Gastroesophageal sphincter (tissue), 3 donors: ENCODE results near the gene TARS2.

Experiments
- EP300 ChIP-seq: sonication (generic); formaldehyde crosslinking; IDR thresholded peaks from one replicate; pipeline ENCODE4 v1.6.1; 2017; ENCODE audit warnings: antibody characterized with exemption, mild to moderate bottlenecking
- POLR2A ChIP-seq, 2 donors: fragments of 450-650 bp; IDR thresholded peaks; one replicate each; pipeline ENCODE4 v1.6.1; 2017; ENCODE audit warnings: antibody characterized with exemption in 2 of 2, mild to moderate bottlenecking in 2 of 2, moderate library complexity in 1 of 2
- POLR2AphosphoS5 ChIP-seq: sonication (generic); formaldehyde crosslinking; IDR thresholded peaks from one replicate; pipeline ENCODE4 v1.6.1; 2017; ENCODE audit warnings: antibody characterized with exemption
- TF ChIP-seq, protein P1 (sequence below), 4 experiments: fragments of 200-600 bp in 2 of 4; fragments of 450-650 bp in 2 of 4; sonication (generic) in 1 of 4; IDR thresholded peaks; one replicate each; pipeline ENCODE4 v1.5.1; 2017 to 2019; ENCODE audit warnings: antibody characterized with exemption in 4 of 4, mild to moderate bottlenecking in 2 of 4, moderate library complexity in 2 of 4

DNA sequence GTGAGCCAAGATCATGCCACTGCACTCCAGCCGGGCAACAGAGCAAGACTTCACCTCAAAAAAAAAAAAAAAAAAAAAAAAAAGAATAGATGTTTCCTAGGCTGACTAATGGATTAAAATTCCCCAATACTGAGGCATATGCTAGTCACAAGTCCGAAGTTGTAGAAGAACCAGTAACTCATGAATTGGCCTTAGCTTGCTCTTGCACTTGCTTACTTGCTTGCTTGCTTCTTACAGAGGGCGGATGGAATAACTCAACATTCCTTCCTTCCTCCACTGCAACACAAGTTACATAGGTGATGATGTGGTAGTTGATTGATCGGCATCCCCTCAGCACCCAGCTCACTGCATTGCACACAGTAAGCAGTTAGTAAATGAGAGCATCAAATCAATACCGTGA, 2.8 kb upstream of the TARS2 start:
- TF ChIP-seq EP300 (no peak), POLR2A (IDR thresholded peaks at IDR 0.05) (no peak), POLR2AphosphoS5 (no peak)
- TF ChIP-seq, protein P1, sequence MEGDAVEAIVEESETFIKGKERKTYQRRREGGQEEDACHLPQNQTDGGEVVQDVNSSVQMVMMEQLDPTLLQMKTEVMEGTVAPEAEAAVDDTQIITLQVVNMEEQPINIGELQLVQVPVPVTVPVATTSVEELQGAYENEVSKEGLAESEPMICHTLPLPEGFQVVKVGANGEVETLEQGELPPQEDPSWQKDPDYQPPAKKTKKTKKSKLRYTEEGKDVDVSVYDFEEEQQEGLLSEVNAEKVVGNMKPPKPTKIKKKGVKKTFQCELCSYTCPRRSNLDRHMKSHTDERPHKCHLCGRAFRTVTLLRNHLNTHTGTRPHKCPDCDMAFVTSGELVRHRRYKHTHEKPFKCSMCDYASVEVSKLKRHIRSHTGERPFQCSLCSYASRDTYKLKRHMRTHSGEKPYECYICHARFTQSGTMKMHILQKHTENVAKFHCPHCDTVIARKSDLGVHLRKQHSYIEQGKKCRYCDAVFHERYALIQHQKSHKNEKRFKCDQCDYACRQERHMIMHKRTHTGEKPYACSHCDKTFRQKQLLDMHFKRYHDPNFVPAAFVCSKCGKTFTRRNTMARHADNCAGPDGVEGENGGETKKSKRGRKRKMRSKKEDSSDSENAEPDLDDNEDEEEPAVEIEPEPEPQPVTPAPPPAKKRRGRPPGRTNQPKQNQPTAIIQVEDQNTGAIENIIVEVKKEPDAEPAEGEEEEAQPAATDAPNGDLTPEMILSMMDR (IDR thresholded peaks at IDR 0.05): no peak
